ENCODE measurements around the gene FBXO44. TPM values are rescaled to one million over a fixed set of nuclear protein-coding genes. Genes with fewer than 3 reads are reported as not detected.
"Not testable (repeated sequence)": the region's sequence is repeated elsewhere in the genome, so short reads cannot be mapped to it uniquely, and the experiment has no call there.

FBXO44 gene, protein sequence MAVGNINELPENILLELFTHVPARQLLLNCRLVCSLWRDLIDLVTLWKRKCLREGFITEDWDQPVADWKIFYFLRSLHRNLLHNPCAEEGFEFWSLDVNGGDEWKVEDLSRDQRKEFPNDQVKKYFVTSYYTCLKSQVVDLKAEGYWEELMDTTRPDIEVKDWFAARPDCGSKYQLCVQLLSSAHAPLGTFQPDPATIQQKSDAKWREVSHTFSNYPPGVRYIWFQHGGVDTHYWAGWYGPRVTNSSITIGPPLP
- total RNA-seq: 18.4 TPM
- long read RNA-seq, transcript FBXO44-202 (6 exons, 2,903 nt): major isoform, 19 of 53 reads
- long read RNA-seq, transcript FBXO44-204 (5 exons, 1,734 nt): minor isoform, 13 of 53 reads
- long read RNA-seq, partial matches to known transcripts: 4 of 53 reads
- long read RNA-seq, other reads (novel, unspliced or antisense): 13 of 53 reads

DNA sequence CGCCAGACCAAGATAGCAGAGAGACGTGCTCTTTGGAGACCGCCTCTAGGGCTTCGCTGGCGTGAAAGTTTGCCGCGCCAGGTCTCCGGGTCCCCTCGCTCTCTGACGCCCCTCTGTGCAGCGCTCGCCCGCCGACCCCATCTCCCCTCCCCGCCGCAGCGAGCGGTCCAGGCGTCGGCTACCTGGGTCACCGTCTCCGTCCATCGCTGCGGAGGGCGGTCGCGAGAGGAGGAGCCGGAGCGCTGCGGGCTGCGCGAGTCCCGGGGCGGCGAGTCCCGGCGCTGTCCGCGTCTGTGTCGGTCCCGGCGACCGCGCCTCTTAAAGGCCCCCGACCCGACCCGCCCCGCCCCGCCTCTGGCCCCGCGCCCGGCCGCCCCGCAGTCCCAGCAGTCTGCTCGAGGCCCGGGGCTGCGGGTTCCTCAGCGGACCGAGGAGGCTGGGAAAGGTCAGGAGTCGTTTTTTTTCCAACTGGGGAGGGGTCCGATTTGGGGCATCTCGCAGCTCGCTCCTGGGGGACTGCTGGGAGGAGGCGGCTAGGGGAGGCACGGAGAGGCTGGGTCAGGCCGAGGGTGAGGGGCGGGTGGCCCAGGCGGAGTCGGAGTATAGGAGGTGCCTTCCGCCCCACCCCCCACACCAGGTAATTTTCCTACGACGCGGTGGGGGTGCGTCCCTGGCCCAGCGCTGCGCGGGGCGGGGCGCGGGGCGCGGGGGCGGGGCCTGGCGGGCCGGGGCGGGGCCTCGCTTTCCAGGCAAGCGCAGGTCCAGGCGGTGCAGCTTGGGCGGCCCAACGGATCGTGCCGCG lies at the start of gene FBXO44, which contains the start of gene FBXO2:
TSS of gene FBXO44 (plus strand) at position 741 of the 802 bp plus-strand sequence. CDS start 959 bp downstream, outside the sequence.
TSS of gene FBXO2 (minus strand) at position 293 of the 802 bp plus-strand sequence. CDS start at position 204, 89 bp downstream.
- H3K27me3 ChIP-seq (ENCODE audit: low read depth): peaks cover 8% of the 10 kb centered on the region
- ATAC-seq (peak; percentile 80 to 84), DNase-seq (peak; percentile 82)
- no peaks in the 10 kb centered on the region for H3K9me3 ChIP-seq
- TF ChIP-seq, protein P1, sequence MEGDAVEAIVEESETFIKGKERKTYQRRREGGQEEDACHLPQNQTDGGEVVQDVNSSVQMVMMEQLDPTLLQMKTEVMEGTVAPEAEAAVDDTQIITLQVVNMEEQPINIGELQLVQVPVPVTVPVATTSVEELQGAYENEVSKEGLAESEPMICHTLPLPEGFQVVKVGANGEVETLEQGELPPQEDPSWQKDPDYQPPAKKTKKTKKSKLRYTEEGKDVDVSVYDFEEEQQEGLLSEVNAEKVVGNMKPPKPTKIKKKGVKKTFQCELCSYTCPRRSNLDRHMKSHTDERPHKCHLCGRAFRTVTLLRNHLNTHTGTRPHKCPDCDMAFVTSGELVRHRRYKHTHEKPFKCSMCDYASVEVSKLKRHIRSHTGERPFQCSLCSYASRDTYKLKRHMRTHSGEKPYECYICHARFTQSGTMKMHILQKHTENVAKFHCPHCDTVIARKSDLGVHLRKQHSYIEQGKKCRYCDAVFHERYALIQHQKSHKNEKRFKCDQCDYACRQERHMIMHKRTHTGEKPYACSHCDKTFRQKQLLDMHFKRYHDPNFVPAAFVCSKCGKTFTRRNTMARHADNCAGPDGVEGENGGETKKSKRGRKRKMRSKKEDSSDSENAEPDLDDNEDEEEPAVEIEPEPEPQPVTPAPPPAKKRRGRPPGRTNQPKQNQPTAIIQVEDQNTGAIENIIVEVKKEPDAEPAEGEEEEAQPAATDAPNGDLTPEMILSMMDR (IDR thresholded peaks at IDR 0.05): no peak
- intact Hi-C loops (cut with DNase I): no loop called here
- H3K4me1 ChIP-seq: peaks cover 29% of the 10 kb centered on the region
- H3K27ac ChIP-seq: peak within 1 kb of the TSS; percentile 73
- peaks cover 4% of the 10 kb centered on the region for H3K36me3 ChIP-seq
- peak within 1 kb of the TSS; percentile 68 for H3K4me3 ChIP-seq

DNA sequence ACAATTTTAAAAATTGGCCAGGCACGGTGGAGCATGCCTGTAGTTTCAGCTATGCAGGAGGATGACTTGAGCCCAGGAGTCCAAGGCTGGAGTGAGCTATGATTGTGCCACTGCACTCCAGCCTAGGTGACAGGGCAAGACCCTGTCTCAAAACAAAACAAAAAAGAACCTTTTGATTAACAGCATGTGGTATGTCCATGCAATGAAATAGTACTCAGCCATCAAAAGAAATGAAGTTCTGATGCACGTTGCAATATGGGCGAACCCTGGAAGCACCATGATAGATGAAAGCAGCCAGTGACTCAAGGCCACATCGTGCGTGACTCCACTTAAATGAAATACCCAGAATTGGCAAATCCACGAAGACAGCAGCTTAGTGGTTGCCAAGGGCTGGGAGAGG lies 47.9 kb upstream of the FBXO44 start:
- TF ChIP-seq, protein P1 (IDR thresholded peaks at IDR 0.05): no peak
- no peaks in the 10 kb centered on the region for H3K4me1 ChIP-seq
- no peak for DNase-seq
- no peak for ATAC-seq
- no peaks in the 10 kb centered on the region for H3K9me3 ChIP-seq
- H3K27ac ChIP-seq: no peak overlapping the region
- peaks cover 4% of the 10 kb centered on the region for H3K27me3 ChIP-seq (ENCODE audit: low read depth)
- H3K4me3 ChIP-seq: no peak overlapping the region
- intact Hi-C loops (cut with DNase I): no loop called here
- no peaks in the 10 kb centered on the region for H3K36me3 ChIP-seq

DNA sequence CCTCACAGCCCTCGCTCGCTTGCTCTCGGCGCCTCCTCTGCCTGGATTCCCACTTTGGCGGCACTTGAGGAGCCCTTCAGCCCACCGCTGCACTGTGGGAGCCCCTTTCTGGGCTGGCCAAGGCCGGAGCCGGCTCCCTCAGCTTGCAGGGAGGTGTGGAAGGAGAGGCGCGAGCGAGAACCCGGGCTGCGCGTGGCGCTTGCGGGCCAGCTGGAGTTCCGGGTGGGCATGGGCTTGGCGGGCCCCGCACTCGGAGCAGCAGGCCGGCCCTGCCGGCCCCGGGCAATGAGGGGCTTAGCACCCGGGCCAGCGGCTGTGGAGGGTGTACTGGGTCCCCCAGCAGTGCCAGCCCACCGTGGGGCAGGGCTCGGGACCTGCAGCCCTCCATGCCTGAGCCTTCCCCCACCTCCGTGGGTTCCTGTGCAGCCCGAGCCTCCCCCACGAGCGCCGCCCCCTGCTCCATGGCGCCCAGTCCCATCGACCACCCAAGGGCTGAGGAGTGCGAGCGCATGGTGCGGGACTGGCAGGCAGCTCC lies 46.0 kb upstream of the FBXO44 start:
- H3K4me3 ChIP-seq; H3K4me1 ChIP-seq; DNase-seq; H3K9me3 ChIP-seq; H3K27ac ChIP-seq; intact Hi-C loops (cut with DNase I); H3K27me3 ChIP-seq (ENCODE audit: low read depth); H3K36me3 ChIP-seq; ATAC-seq: not testable (repeated sequence)

DNA sequence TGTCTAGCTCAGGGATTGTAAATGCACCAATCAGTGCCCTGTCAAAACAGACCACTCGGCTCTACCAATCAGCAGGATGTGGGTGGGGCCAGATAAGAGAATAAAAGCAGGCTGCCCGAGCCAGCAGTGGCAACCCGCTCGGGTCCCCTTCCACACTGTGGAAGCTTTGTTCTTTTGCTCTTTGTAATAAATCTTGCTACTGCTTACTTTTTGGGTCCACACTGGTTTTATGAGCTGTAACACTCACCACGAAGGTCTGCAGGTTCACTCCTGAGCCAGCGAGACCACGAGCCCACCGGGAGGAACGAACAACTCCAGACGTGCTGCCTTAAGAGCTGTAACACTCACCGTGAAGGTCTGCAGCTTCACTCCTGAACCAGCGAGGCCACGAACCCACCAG lies 45.3 kb upstream of the FBXO44 start:
- not testable (repeated sequence) for H3K9me3 ChIP-seq

DNA sequence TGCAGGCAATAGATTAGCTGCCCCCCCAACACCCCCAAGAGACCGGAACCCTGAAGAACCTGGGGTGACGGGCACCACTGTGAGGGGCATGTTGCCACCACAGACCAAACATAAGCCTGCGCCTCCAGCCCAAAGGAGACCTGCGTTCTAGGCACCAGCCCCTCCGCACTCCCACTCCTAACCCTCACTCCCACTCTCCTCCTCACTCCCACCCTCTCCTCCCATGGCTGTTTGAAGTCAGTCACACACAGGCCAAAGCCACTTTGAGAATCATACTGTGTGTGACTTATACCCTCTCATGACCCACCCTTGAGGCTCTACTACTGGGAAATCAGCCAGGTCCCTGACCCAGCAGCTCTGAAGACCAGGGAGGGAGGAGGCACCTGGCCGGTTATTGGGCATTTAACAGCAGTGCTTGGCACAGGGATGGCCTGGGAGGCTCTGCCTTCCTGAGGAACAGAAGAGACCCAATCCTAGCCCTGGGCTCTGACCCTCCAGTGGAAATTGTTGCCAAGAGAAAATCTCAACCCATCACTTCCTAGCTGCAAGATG lies 44.0 kb upstream of the FBXO44 start:
- H3K9me3 ChIP-seq: no peaks in the 10 kb centered on the region
- intact Hi-C loops (cut with DNase I): no loop called here
- TF ChIP-seq, protein P1 (IDR thresholded peaks at IDR 0.05): no peak
- no peak for ATAC-seq
- no peaks in the 10 kb centered on the region for H3K27me3 ChIP-seq (ENCODE audit: low read depth)
- H3K36me3 ChIP-seq: no peaks in the 10 kb centered on the region
- DNase-seq: no peak
- no peak overlapping the region for H3K4me3 ChIP-seq
- H3K4me1 ChIP-seq: no peaks in the 10 kb centered on the region
- H3K27ac ChIP-seq: no peak overlapping the region

More for the DNA sequence above, 45.3 kb upstream of the FBXO44 start:
- H3K36me3 ChIP-seq; H3K4me1 ChIP-seq; H3K27me3 ChIP-seq (ENCODE audit: low read depth); intact Hi-C loops (cut with DNase I); H3K27ac ChIP-seq; ATAC-seq; H3K4me3 ChIP-seq; DNase-seq: not testable (repeated sequence)

DNA sequence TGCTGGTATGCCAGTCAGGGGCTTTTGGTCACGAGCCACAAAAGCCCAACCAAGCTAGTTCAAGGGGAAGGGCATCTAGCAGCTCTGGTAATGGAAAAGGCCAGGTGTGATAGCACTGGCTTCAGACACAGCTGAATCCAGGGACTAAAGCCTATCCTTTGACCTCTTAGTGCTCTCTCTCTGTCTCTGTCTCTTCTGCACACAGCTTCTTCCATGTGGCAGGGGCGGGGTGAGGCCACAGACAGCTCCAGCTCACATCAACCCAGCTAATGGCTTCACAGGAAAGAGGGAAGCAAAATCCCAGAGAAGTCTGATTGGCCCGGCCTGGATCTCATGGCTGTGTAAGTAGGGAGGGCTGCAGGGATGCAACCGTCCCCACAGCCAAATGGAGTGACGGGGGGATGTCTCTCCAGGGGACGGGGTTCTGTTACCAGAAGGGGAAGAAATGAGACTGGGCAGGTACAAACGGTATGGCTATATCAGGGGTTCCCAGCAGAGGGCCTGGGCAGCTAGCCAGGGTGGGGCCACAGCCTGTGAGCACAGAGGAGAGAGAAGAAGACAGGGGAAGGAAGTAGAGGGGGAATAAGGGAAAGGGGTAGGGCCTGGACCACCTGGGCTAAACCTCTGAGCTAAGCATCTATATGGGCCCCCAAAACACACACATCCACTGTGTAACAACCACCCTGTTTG lies 42.9 kb upstream of the FBXO44 start:
- intact Hi-C loops (cut with DNase I): no loop called here
- TF ChIP-seq, protein P1 (IDR thresholded peaks at IDR 0.05): no peak

More for the DNA sequence above, 42.9 kb upstream of the FBXO44 start:
- H3K4me3 ChIP-seq: no peak overlapping the region
- DNase-seq (no peak), ATAC-seq (no peak)
- no peak overlapping the region for H3K27ac ChIP-seq
- H3K27me3 ChIP-seq (ENCODE audit: low read depth): no peaks in the 10 kb centered on the region
- H3K4me1 ChIP-seq: no peaks in the 10 kb centered on the region
- no peaks in the 10 kb centered on the region for H3K36me3 ChIP-seq
- no peaks in the 10 kb centered on the region for H3K9me3 ChIP-seq
